CD4-positive, alpha-beta T cell (primary cell): ENCODE results near the gene NUAK1. TPM values are rescaled to one million over a fixed set of nuclear protein-coding genes. Genes with fewer than 3 reads are reported as not detected.

ENCODE experiments used
- ATAC-seq: fragments of 200-7000 bp; cut with Tn5 transposase; one replicate; pipeline ENCODE4 v1.10.0; 2022; ENCODE audit warnings: mild to moderate bottlenecking; ENCODE audit not compliant: poor library complexity
- CTCF ChIA-PET: fragments of 350-600 bp; sonication (Branson Sonifier 250); formaldehyde crosslinking; loops from one replicate; lab custom pipeline; 2021; ENCODE audit warnings: antibody characterized with exemption, inconsistent platforms; lab: Charles Lee
- POLR2A ChIA-PET: fragments of 350-600 bp; sonication (Branson Sonifier 250); formaldehyde crosslinking; loops from one replicate; lab custom pipeline; 2021; ENCODE audit warnings: antibody characterized with exemption, inconsistent platforms; lab: Charles Lee
- DNase-seq, 14 experiments: peaks; one replicate each; pipeline ENCODE4 v3.0.0-alpha.2; 2013 to 2020; ENCODE audit warnings: mixed read lengths in 2 of 14
- H3K27ac ChIP-seq, 2 donors: one replicate each; pipeline versions ENCODE4 v1.5.1 to v1.7.0; 2013; ENCODE audit warnings: low read length in 2 of 2, low read depth in 1 of 2, mild to moderate bottlenecking in 1 of 2
- H3K27me3 ChIP-seq, 2 experiments: 1 replicate in 1 of 2; 2 replicates in 1 of 2; pipeline versions ENCODE4 v1.6.1 to v1.7.0; 2013; ENCODE audit warnings: low read length in 2 of 2, control low read depth in 1 of 2, mild to moderate bottlenecking in 1 of 2, moderate library complexity in 1 of 2; ENCODE audit not compliant: insufficient read depth in 2 of 2, control insufficient read depth in 1 of 2
- H3K36me3 ChIP-seq: one replicate; pipeline ENCODE4 v1.6.1; 2013; ENCODE audit warnings: low read length, control low read depth; ENCODE audit not compliant: insufficient read depth
- H3K4me1 ChIP-seq: one replicate; pipeline ENCODE4 v1.6.1; 2013; ENCODE audit warnings: low read length, control low read depth; ENCODE audit not compliant: insufficient read depth
- H3K4me3 ChIP-seq: one replicate; pipeline ENCODE4 v1.5.1; 2013; ENCODE audit warnings: mild to moderate bottlenecking, low read length, moderate library complexity
- H3K9me3 ChIP-seq, 2 experiments: 1 replicate in 1 of 2; 2 replicates in 1 of 2; pipeline versions ENCODE4 v1.6.1 to v1.7.0; 2013; ENCODE audit warnings: low read length in 2 of 2, mild to moderate bottlenecking in 2 of 2, control low read depth in 1 of 2, moderate library complexity in 1 of 2; ENCODE audit not compliant: control insufficient read depth in 1 of 2, insufficient read depth in 1 of 2
- H3K27ac Mint-ChIP-seq: one replicate; pipeline ENCODE4 v1.8.0; 2020; ENCODE audit warnings: mixed read lengths
- H3K27me3 Mint-ChIP-seq: one replicate; pipeline ENCODE4 v1.8.0; 2021; ENCODE audit warnings: mixed read lengths
- H3K36me3 Mint-ChIP-seq: one replicate; pipeline ENCODE4 v1.8.0; 2021; ENCODE audit warnings: low read depth, mixed read lengths
- H3K4me1 Mint-ChIP-seq: one replicate; pipeline ENCODE4 v1.8.0; 2021; ENCODE audit warnings: low read depth, mixed read lengths
- H3K4me3 Mint-ChIP-seq: one replicate; pipeline ENCODE4 v1.8.0; 2020; ENCODE audit warnings: mild to moderate bottlenecking, mixed read lengths
- H3K9me3 Mint-ChIP-seq: one replicate; pipeline ENCODE4 v1.8.0; 2020; ENCODE audit warnings: mixed read lengths
- CTCF ChIP-seq: fragments of 200-600 bp; IDR thresholded peaks from one replicate; pipeline ENCODE4 v1.8.0; 2022; ENCODE audit warnings: antibody characterized with exemption, mild to moderate bottlenecking
- intact Hi-C, 2 experiments: fragments of 100-400 bp; cut with DNase I in 1 of 2; cut with micrococcal nuclease in 1 of 2; formaldehyde crosslinking; loops; one replicate each; pipeline versions ENCODE4 v1.15.1 to v1.9.0; 2023 to 2025; cut with DNase I, micrococcal nuclease
- total RNA-seq, 174 experiments: library from RNA in 2 of 174; stranded (reverse) in 2 of 174; gene quantifications; one replicate each; pipeline ENCODE4 v1.2.3 and lab custom pipeline; 2021 to 2026

NUAK1 gene
- total RNA-seq, 2 experiments from 2014 or later: 0.16 TPM; not detected in 1

GRCh38 chr12:106123551-106124081, 15.1 kb downstream of the NUAK1 start:
- intact Hi-C loops: no loop called here
- Mint-ChIP-seq H3K36me3 (no peaks in the 10 kb centered on the region), H3K4me1 (no peaks in the 10 kb centered on the region), H3K9me3 (no peaks in the 10 kb centered on the region), H3K27me3 (peaks cover 22% of the 10 kb centered on the region), H3K4me3 (no peak overlapping the region), H3K27ac (no peak overlapping the region)
- ATAC-seq: no peak
- Histone ChIP-seq H3K4me3 (no peak overlapping the region), H3K4me1 (no peaks in the 10 kb centered on the region), H3K27ac (no peak overlapping the region), H3K27me3 (peaks cover 0 to 5% of the 10 kb centered on the region in 2 experiments), H3K9me3 (no peaks in the 10 kb centered on the region), H3K36me3 (no peaks in the 10 kb centered on the region)
- DNase-seq: no peak
- ChIA-PET CTCF (no interaction called here), POLR2A (no interaction called here)
- no peak for TF ChIP-seq CTCF

DNA sequence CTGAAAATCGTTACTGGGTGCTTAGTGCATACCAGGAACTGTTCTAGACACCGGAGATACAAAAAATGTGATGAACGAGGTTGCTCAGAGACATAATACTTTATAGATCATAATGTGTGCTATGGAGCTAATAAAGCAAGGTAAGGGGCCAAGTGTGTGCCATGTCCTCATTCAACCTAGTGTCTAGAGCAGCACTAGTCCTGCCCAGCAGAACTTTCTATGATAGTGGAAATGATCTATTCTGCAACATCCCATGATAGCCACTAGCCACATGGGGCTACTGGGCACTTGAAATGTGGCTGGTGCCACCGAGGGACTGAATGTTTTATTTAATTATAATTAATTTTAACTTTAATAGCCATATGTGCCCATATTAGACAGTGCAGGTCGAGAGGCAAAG, 15.6 kb downstream of the NUAK1 start:
- CTCF ChIA-PET: no interaction called here
- no peak for DNase-seq
- Histone ChIP-seq H3K9me3 (no peaks in the 10 kb centered on the region), H3K4me1 (no peaks in the 10 kb centered on the region), H3K27me3 (peaks cover 0 to 5% of the 10 kb centered on the region in 2 experiments), H3K4me3 (no peak overlapping the region), H3K27ac (no peak overlapping the region), H3K36me3 (no peaks in the 10 kb centered on the region)
- no peaks in the 10 kb centered on the region for H3K9me3 Mint-ChIP-seq
- POLR2A ChIA-PET: no interaction called here
- H3K4me1 Mint-ChIP-seq: no peaks in the 10 kb centered on the region
- no peak for TF ChIP-seq CTCF
- no peak for ATAC-seq
- no peaks in the 10 kb centered on the region for H3K36me3 Mint-ChIP-seq
- intact Hi-C loops: no loop called here
- peaks cover 27% of the 10 kb centered on the region for H3K27me3 Mint-ChIP-seq
- no peak overlapping the region for H3K27ac Mint-ChIP-seq
- no peak overlapping the region for H3K4me3 Mint-ChIP-seq

GRCh38 chr12:106122004-106122403, 16.8 kb downstream of the NUAK1 start:
- Mint-ChIP-seq H3K9me3 (no peaks in the 10 kb centered on the region), H3K4me3 (no peak overlapping the region), H3K4me1 (no peaks in the 10 kb centered on the region), H3K27ac (no peak overlapping the region), H3K36me3 (no peaks in the 10 kb centered on the region), H3K27me3 (peaks cover 38% of the 10 kb centered on the region)
- no peak for DNase-seq
- ATAC-seq: no peak
- POLR2A ChIA-PET: no interaction called here
- intact Hi-C loops: no loop called here
- no peaks in the 10 kb centered on the region for H3K4me1 ChIP-seq
- H3K4me3 ChIP-seq: no peak overlapping the region
- H3K36me3 ChIP-seq: no peaks in the 10 kb centered on the region
- H3K9me3 ChIP-seq: no peaks in the 10 kb centered on the region
- peaks cover 0 to 5% of the 10 kb centered on the region in 2 experiments for H3K27me3 ChIP-seq
- TF ChIP-seq CTCF: no peak
- no peak overlapping the region for H3K27ac ChIP-seq
- CTCF ChIA-PET: no interaction called here
